Retina (tissue), 1 donor: ENCODE measurements around the gene C6orf136.

Source experiments
- DNase-seq: peaks from one replicate; pipeline ENCODE4 v3.0.0-alpha.2; 2016

Gene C6orf136

GRCh38 chr6:30646450-30647241 is at the start of gene C6orf136:
Gene C6orf136 (plus strand): TSS chr6:30647133. CDS start chr6:30647232, 99 bp downstream.
- DNase-seq, result no peak

DNA sequence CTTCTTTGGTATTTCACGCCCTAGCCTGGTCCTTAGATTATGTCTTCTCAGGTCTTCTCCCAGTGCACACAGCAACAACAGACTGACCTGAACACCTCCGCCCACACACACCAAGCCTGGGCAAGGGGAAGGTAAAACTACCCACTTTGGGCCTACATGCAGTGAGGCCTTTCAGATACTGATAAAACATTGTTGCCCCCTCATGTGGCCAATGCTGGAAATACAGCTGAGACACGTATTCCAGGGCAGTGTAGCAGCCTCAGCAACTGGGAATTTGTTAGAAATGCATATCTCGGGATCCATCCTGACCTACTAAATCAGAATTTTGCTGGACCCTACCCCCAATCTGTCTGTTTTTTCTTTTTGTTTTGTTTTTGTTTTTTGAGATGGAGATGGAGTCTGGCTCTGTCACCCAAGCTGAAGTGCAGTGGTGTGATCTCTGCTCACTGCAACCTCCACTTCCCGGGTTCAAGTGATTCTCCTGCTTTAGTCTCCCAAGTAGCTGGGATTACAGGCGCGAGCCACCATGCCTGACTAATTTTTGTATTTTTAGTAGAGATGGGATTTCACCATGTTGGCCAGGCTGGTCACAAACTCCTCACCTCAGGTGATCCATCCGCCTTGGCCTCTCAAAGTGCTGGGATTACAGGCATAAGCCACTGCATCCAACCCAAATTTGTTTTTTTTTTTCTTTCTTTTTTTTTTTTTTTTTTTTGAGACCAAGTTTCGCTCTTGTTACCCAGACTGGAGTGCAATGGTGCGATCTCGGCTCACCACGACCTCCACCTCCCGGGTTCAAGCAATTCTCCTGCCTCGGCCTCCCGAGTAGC is 49.4 kb upstream of the C6orf136 start:
- peak; percentile 72 for DNase-seq

- DNase-seq, result no peak
Measured at GRCh38 chr6:30598912-30599624, 47.9 kb upstream of the C6orf136 start.

GRCh38 chr6:30599625-30600324 is 47.2 kb upstream of the C6orf136 start:
- DNase-seq, result no peak

DNA sequence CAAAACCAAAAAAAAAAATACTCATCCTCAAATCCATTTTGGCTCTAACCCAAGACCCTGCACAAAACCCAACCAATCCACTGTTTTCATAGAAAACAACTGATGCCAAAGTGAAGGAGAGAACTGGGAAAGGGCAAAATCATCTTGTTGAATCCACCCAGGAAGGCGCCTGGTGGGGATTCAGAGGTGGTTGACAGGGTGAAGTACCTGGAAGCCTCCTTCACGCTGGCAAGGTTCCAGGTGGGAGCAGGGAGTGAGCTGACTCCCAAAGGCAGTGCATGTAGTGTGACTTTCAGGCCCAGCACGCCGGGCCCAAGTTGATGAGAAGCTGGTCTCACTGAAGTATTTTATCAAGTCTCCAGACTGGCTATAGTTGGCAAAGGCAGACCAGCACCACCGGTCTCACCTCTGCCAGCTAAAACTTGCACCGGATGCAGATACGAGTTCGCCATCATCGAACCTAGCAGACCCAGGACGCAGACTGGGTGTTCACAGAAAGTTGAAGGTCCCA is 46.4 kb upstream of the C6orf136 start:
- DNase-seq, result no peak

GRCh38 chr6:30601436-30601814 is 45.5 kb upstream of the C6orf136 start:
- no peak for DNase-seq

- DNase-seq, result no peak
Measured at GRCh38 chr6:30601815-30602641, 44.9 kb upstream of the C6orf136 start.

- DNase-seq, result no peak
Measured at GRCh38 chr6:30603961-30604360, 43.0 kb upstream of the C6orf136 start.

GRCh38 chr6:30610065-30610464 is 36.9 kb upstream of the C6orf136 start:
- DNase-seq, result no peak

DNA sequence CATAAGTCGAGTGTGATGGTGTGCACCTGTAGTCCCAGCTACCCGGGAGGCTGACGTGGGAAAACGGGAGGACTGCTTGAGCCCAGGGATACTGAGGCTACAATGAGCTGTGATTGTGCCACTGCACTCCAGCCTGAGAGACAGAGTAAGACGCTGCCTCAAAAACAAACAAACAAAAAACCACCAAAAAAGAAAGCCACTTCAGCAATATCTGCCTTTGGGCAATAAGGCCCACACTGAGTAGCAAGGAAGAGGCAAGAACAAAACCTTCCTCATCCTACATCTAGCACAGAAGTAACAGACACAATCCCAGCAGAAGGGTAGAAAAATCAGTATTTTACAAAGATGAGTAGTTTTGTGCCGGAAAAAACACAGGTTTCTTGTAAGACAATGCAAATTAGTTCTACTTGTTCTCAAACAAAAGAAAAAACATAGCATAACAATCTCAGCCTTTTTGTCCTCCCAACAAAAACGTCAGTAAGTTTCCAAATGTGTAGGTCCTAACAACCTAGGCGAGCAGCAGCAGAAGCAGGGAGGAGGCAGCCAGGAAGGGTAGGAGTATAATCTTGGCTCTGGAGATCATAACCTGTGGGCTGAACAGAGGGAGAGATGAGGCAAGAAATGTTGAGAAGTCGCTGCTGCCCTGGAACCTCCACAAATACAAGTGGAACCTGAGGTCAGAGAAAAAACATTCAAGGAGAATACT is 35.6 kb upstream of the C6orf136 start:
- DNase-seq, result no peak

DNA sequence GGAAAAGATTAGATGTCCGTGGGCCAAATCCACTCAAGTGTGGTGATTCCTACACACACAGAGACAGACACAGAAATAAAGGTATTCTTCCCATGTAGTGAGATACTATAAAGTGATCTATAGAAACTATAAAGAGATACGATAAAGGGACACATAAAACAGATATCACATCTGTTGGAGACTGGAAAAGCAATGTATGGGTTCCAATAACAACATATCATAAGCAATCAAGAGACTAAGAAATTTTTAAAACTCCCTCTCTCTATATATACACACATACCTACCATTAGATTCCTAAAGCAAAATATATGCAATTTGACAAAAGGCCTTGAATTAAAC is 35.1 kb upstream of the C6orf136 start:
- no peak for DNase-seq

- no peak for DNase-seq
Measured at GRCh38 chr6:30612213-30612612, 34.7 kb upstream of the C6orf136 start.

- no peak for DNase-seq
Measured at GRCh38 chr6:30612687-30613248, 34.2 kb upstream of the C6orf136 start.

DNA sequence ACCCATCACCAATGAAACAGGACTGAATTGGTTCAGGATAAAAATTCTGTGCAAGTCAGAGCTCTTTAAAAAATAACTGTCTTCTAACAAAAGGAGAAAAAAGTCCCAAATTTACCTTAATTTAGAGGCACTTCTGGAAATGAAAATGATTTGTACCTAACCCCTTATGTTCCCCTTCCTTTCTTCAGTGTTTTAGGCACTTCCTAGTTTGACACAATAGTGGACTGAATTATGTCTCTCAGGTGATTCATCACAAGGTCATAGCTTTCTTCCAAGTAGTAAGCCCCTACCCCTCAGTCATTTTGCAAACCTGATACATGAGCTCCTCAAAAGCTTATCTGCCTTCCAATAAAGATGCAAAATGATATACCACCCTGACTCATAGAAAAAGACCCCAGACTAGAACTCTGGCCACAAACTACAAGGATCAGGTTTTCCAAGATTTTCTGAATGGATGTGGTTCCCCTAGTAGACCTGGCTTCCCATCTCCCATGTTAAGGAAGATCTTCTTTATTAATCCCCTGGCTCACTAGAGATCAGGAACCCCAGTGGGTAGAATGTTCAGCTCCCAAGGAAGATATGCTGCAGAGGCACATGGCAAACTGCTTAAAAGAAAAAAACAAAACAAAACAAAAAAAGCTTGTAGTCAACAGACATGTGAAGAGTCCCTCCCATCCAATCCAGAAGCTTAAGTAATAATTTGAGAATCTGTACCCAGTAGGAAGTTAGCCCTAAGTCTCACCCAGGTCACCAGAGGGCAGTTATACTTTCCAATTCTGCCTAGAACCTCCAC is 33.5 kb upstream of the C6orf136 start:
- DNase-seq, result no peak

GRCh38 chr6:30614044-30614842 is 32.7 kb upstream of the C6orf136 start:
- DNase-seq, result peak; percentile 52

GRCh38 chr6:30614843-30615218 is 32.1 kb upstream of the C6orf136 start:
- peak; percentile 95 for DNase-seq

DNA sequence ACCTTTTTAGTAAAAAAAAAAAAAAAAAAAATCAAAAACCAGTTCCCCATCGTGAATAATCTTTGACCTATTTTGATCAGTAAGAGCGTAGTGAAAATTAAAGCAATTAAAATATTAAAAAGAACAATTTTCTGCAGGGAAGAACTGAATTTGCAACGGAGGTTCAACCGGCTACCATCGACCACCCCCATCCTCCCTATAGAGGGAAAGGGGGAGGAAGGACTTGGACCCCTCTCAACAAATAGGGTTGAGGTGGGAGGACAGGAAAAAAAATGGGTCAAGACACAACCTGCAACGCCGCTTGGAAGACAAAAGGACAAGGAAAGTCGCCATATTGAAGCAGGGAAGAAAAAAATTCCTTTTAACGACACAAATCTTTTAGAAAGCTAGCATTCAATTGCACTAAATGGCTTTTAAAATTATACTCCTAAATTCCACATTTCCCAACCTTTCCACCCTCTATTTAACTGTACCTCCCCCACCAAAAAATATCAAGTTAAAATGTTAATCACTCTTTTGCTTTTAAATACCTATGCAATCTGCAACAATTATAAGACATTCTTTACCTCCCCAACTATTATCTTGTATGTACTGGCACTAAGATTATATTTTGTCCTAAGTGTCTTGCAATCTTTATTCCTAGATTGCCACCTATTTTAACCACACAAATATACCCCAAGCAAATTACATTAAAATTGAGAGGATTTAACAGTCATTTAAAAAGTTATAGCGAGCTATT is 31.5 kb upstream of the C6orf136 start:
- no peak for DNase-seq
